Spleen (tissue), 7 donors: ENCODE results near the gene SRSF2.
A peak's percentile ranks its signal among the peaks of the same experiment; 100 is the strongest.

ENCODE experiments used
- POLR2A ChIP-seq, 3 donors: fragments of 450-650 bp; IDR thresholded peaks; one replicate each; pipeline ENCODE4 v1.5.1; 2017; ENCODE audit warnings: antibody characterized with exemption in 3 of 3, mild to moderate bottlenecking in 1 of 3
- POLR2AphosphoS5 ChIP-seq, 3 donors: sonication (generic); formaldehyde crosslinking; IDR thresholded peaks; one replicate each; pipeline ENCODE4 v1.5.1; 2017; ENCODE audit warnings: antibody characterized with exemption in 3 of 3
- TF ChIP-seq, protein P1 (sequence below), 11 experiments: fragments of 200-600 bp in 7 of 11; fragments of 450-650 bp in 4 of 11; sonication (generic) in 4 of 11; IDR thresholded peaks in 8 of 11; conservative IDR thresholded peaks in 3 of 11; 1 replicate in 7 of 11; 2 replicates in 4 of 11; pipeline versions ENCODE4 v1.4.0 to v1.8.0; 2016 to 2021; ENCODE audit warnings: antibody characterized with exemption in 11 of 11, inconsistent platforms in 4 of 11, mild to moderate bottlenecking in 1 of 11
- donor health status: DM: no; HTN: no; CAD: no; lungs with moderate emphysema.
- donor health status: DM: no; HTN: no; CAD: no.
- donor health status: DM: no; HTN: no; CAD: no.

DNA sequence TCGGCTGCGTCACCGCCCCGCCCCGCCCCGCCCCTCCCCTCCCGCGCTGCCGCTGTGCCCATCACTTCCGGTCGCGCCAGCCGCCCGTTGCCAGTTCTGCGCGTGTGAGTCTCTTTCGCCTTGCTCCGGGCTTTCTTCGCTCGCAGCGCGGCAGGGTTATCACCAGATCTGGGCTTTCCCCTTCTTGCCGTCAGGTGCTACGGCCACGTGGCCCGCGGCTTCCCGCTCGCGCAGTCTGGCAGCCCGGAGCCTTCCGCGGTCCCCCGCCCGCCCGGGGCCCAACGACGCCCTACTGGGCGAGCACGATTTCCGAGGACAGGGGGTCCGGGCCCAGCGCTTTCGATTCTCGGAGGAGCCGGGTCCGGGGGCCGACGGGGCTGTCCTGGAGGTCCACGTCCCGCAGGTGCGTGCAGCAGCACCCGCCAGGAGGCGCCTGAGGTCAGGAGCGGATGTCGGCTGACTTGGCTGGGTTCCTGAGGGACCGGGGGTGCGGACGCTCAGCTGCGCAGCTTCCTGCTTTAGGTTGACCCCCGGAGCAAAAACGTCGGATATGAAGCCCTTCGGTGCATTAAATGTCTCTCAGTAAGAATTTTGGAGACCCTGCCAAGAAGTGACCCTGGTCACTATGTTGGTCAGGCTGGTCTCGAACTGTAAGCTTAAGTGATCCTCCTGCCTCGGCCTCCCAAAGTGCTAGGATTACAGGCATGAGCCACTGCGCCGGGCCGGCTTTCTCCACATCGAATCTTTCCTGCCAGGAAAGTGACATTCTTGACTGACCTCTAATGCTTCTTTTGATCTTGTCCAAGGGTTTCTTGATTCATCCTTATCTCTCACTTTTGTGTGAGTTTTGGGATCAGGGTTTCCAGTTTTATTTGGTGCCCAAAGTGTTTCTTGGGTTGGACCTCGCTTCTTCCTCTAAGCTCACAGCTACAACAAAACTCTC, 10.1 kb downstream of the SRSF2 start, which contains the start of gene METTL23:
- TF ChIP-seq, protein P1, sequence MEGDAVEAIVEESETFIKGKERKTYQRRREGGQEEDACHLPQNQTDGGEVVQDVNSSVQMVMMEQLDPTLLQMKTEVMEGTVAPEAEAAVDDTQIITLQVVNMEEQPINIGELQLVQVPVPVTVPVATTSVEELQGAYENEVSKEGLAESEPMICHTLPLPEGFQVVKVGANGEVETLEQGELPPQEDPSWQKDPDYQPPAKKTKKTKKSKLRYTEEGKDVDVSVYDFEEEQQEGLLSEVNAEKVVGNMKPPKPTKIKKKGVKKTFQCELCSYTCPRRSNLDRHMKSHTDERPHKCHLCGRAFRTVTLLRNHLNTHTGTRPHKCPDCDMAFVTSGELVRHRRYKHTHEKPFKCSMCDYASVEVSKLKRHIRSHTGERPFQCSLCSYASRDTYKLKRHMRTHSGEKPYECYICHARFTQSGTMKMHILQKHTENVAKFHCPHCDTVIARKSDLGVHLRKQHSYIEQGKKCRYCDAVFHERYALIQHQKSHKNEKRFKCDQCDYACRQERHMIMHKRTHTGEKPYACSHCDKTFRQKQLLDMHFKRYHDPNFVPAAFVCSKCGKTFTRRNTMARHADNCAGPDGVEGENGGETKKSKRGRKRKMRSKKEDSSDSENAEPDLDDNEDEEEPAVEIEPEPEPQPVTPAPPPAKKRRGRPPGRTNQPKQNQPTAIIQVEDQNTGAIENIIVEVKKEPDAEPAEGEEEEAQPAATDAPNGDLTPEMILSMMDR (IDR thresholded peaks at IDR 0.05 in 8 of 11, conservative IDR thresholded peaks at IDR 0.05 in 3 of 11): peak; percentile 60 to 86 (median 77)
- TF ChIP-seq POLR2AphosphoS5 (IDR thresholded peaks at IDR 0.05) (peak; percentile 57 to 97 (median 91)), POLR2A (IDR thresholded peaks at IDR 0.05) (peak in 1 of 3 donors; percentile 30)
